H9 (cell line): ENCODE results near the gene MPL. TPM values are rescaled to one million over a fixed set of nuclear protein-coding genes. Genes with fewer than 3 reads are reported as not detected.

Source experiments
- DNase-seq: peaks from one replicate; pipeline ENCODE4 v3.0.0-alpha.2; 2017
- H2AFZ ChIP-seq: one replicate; pipeline ENCODE4 v1.6.1; 2013; ENCODE audit warnings: mild to moderate bottlenecking, low read length, control low read depth, moderate library complexity
- H2AK5ac ChIP-seq: 2 replicates; pipeline ENCODE4 v1.6.1; 2013; ENCODE audit warnings: low read length, control low read depth, mixed read lengths; ENCODE audit not compliant: insufficient read length
- H2BK120ac ChIP-seq: one replicate; pipeline ENCODE4 v1.6.1; 2013; ENCODE audit warnings: low read depth, mild to moderate bottlenecking, low read length, control low read depth, inconsistent platforms; ENCODE audit not compliant: poor library complexity, severe bottlenecking
- H2BK12ac ChIP-seq: 2 replicates; pipeline ENCODE4 v1.6.1; 2013; ENCODE audit warnings: low read length, control low read depth, mixed read lengths, low read depth; ENCODE audit not compliant: insufficient read length
- H2BK15ac ChIP-seq: 2 replicates; pipeline ENCODE4 v1.6.1; 2013; ENCODE audit warnings: low read depth, low read length, control low read depth
- H2BK20ac ChIP-seq: one replicate; pipeline ENCODE4 v1.6.1; 2013; ENCODE audit warnings: low read depth, mild to moderate bottlenecking, low read length, control low read depth, inconsistent platforms; ENCODE audit not compliant: poor library complexity, severe bottlenecking
- H2BK5ac ChIP-seq: 2 replicates; pipeline ENCODE4 v1.6.1; 2013; ENCODE audit warnings: low read length, control low read depth, mixed read lengths; ENCODE audit not compliant: insufficient read length
- H3K14ac ChIP-seq: 2 replicates; pipeline ENCODE4 v1.6.1; 2013; ENCODE audit warnings: low read length, control low read depth; ENCODE audit not compliant: insufficient read depth
- H3K18ac ChIP-seq: 2 replicates; pipeline ENCODE4 v1.6.1; 2013; ENCODE audit warnings: low read depth, mild to moderate bottlenecking, mixed read lengths, low read length, control low read depth; ENCODE audit not compliant: insufficient read length
- H3K23ac ChIP-seq: 2 replicates; pipeline ENCODE4 v1.6.1; 2013; ENCODE audit warnings: low read length, control low read depth, mixed read lengths, low read depth; ENCODE audit not compliant: insufficient read length
- H3K23me2 ChIP-seq: 2 replicates; pipeline ENCODE4 v1.6.1; 2013; ENCODE audit warnings: low read depth, mild to moderate bottlenecking, mixed read lengths, low read length, control low read depth; ENCODE audit not compliant: insufficient read length, poor library complexity, severe bottlenecking
- H3K27ac ChIP-seq: 2 replicates; pipeline ENCODE4 v1.5.1; 2013; ENCODE audit warnings: low read length, control low read depth, mixed read lengths, low read depth; ENCODE audit not compliant: insufficient read length
- H3K27me3 ChIP-seq: 2 replicates; pipeline ENCODE4 v1.6.1; 2013; ENCODE audit warnings: low read length, control low read depth, inconsistent platforms; ENCODE audit not compliant: insufficient read depth
- H3K4ac ChIP-seq: 2 replicates; pipeline ENCODE4 v1.6.1; 2013; ENCODE audit warnings: low read depth, mild to moderate bottlenecking, control low read depth, inconsistent platforms, low read length, moderate library complexity
- H3K4me1 ChIP-seq: 2 replicates; pipeline ENCODE4 v1.6.1; 2013; ENCODE audit warnings: low read length, control low read depth, inconsistent platforms; ENCODE audit not compliant: insufficient read depth
- H3K4me2 ChIP-seq: 2 replicates; pipeline ENCODE4 v1.6.1; 2013; ENCODE audit warnings: low read length, control low read depth, mixed read lengths; ENCODE audit not compliant: insufficient read length, insufficient read depth
- H3K56ac ChIP-seq: 2 replicates; pipeline ENCODE4 v1.6.1; 2013; ENCODE audit warnings: low read depth, mild to moderate bottlenecking, mixed read lengths, low read length, control low read depth; ENCODE audit not compliant: insufficient read length
- H3K79me1 ChIP-seq: 2 replicates; pipeline ENCODE4 v1.6.1; 2013; ENCODE audit warnings: low read depth, mild to moderate bottlenecking, moderate library complexity, low read length, control low read depth, inconsistent platforms; ENCODE audit not compliant: insufficient read depth, poor library complexity, severe bottlenecking
- H3K79me2 ChIP-seq: 2 replicates; pipeline ENCODE4 v1.6.1; 2013; ENCODE audit warnings: low read length, control low read depth, inconsistent platforms; ENCODE audit not compliant: insufficient read depth
- H3K9ac ChIP-seq: 2 replicates; pipeline ENCODE4 v1.6.1; 2013; ENCODE audit warnings: low read length, control low read depth, mixed read lengths; ENCODE audit not compliant: insufficient read length; ENCODE audit errors: extremely low read depth
- H3K9me3 ChIP-seq: one replicate; pipeline ENCODE4 v1.6.1; 2013; ENCODE audit warnings: low read depth, low read length, inconsistent platforms; ENCODE audit not compliant: control insufficient read depth
- H3T11ph ChIP-seq: one replicate; pipeline ENCODE4 v1.6.1; 2013; ENCODE audit warnings: mild to moderate bottlenecking, low read length, control low read depth, inconsistent platforms
- H4K20me1 ChIP-seq: one replicate; pipeline ENCODE4 v1.6.1; 2013; ENCODE audit not compliant: control insufficient read depth, insufficient read length, insufficient read depth
- H4K5ac ChIP-seq: 2 replicates; pipeline ENCODE4 v1.6.1; 2013; ENCODE audit warnings: low read depth, mild to moderate bottlenecking, mixed read lengths, low read length, control low read depth; ENCODE audit not compliant: insufficient read length
- H4K8ac ChIP-seq: replicated peaks from 2 replicates; pipeline ENCODE4 v1.6.1; 2013; ENCODE audit warnings: low read length, control low read depth, mixed read lengths, low read depth; ENCODE audit not compliant: insufficient read length
- H4K91ac ChIP-seq: 2 replicates; pipeline ENCODE4 v1.6.1; 2013; ENCODE audit warnings: low read depth, mild to moderate bottlenecking, moderate library complexity, mixed read lengths, low read length, control low read depth; ENCODE audit not compliant: insufficient read length
- H3K27ac Mint-ChIP-seq, 3 experiments: 2 replicates in 2 of 3; 3 replicates in 1 of 3; pipeline ENCODE4 v1.8.0; 2020 to 2021; ENCODE audit warnings: mixed read lengths in 3 of 3, mild to moderate bottlenecking in 1 of 3, moderate library complexity in 1 of 3
- H3K27me3 Mint-ChIP-seq: 2 replicates; pipeline ENCODE4 v1.8.0; 2021; ENCODE audit warnings: low read depth, mild to moderate bottlenecking, moderate library complexity, mixed read lengths
- H3K36me3 Mint-ChIP-seq, 3 experiments: 2 replicates in 2 of 3; 3 replicates in 1 of 3; pipeline ENCODE4 v1.8.0; 2020 to 2021; ENCODE audit warnings: low read depth in 3 of 3, mixed read lengths in 3 of 3; ENCODE audit not compliant: insufficient read depth in 1 of 3
- H3K4me1 Mint-ChIP-seq, 2 experiments: 2 replicates each; pipeline ENCODE4 v1.8.0; 2020; ENCODE audit warnings: mixed read lengths in 2 of 2
- H3K4me3 Mint-ChIP-seq, 2 experiments: 2 replicates in 1 of 2; 3 replicates in 1 of 2; pipeline ENCODE4 v1.8.0; 2020 to 2021; ENCODE audit warnings: mild to moderate bottlenecking in 2 of 2, mixed read lengths in 2 of 2, moderate library complexity in 1 of 2
- H3K9me3 Mint-ChIP-seq, 2 experiments: 2 replicates in 1 of 2; 3 replicates in 1 of 2; pipeline ENCODE4 v1.8.0; 2020; ENCODE audit warnings: mild to moderate bottlenecking in 2 of 2, mixed read lengths in 2 of 2, moderate library complexity in 1 of 2
- WGBS: extraction: QIAGEN DNeasy Blood & Tissue Kit; methylation state at CpG from one replicate; pipeline ENCODE4 v1.1.7; 2013; ENCODE audit warnings: missing lambda C conversion rate, low lambda C conversion rate, mixed read lengths; ENCODE audit not compliant: insufficient read length; ENCODE audit errors: extremely low coverage; 5-methylcytosine and 5-hydroxymethylcytosine counted together
- total RNA-seq: library from RNA; stranded (reverse); gene quantifications from 2 replicates; pipeline ENCODE4 v1.2.1, GENCODE V29; 2021
- TF ChIP-seq, protein P1 (sequence below): fragments of 200-600 bp; sonication (generic); conservative IDR thresholded peaks from 3 replicates; pipeline ENCODE4 v1.8.0; 2021; ENCODE audit warnings: antibody characterized with exemption, mild to moderate bottlenecking

The MPL gene
- total RNA-seq, 1 experiment from 2014 or later, result not detected

DNA sequence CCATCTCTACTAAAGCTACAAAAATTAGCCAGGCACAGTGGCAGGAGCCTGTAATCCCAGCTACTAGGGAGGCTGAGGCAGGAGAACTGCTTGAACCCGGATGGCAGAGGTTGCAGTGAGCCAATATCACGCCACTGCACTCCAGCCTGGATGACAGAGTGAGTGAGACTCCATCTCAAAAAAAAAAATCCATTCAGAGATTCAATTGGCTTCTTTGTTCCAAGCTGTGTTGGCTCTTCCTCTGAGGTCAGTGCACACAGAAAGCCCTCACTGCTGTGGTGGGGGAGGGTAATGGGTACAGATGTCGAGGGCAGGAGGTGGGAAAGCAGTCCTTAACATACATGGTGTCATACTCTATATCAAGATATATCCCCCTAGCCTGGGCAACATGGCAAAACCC is 22.1 kb upstream of the MPL start:
- Mint-ChIP-seq H3K4me3 (no peak overlapping the region), H3K27me3 (no peaks in the 10 kb centered on the region; the same call in none of the 2 replicates), H3K4me1 (peaks cover 7 to 11% of the 10 kb centered on the region in 2 experiments), H3K36me3 (no peaks in the 10 kb centered on the region), H3K9me3 (no peaks in the 10 kb centered on the region), H3K27ac (no peak overlapping the region)
- Histone ChIP-seq H3K4me2 (no peak overlapping the region), H3K23me2 (no peaks in the 10 kb centered on the region), H3K4ac (no peak overlapping the region), H2BK15ac (no peak overlapping the region), H3K27me3 (no peaks in the 10 kb centered on the region), H2BK5ac (no peak overlapping the region), H2AFZ (no peak overlapping the region), H3K14ac (no peak overlapping the region), H4K5ac (no peak overlapping the region), H3K79me1 (no peaks in the 10 kb centered on the region), H3K23ac (no peak overlapping the region), H3K27ac (no peak overlapping the region), H2AK5ac (no peak overlapping the region), H3K4me1 (no peaks in the 10 kb centered on the region), H4K91ac (no peak overlapping the region), H3K56ac (no peak overlapping the region), H2BK120ac (no peak overlapping the region), H4K8ac (no peak overlapping the region), H2BK12ac (no peak overlapping the region), H3T11ph (no peak overlapping the region), H3K9ac (no peak overlapping the region), H4K20me1 (no peaks in the 10 kb centered on the region), H3K9me3 (no peaks in the 10 kb centered on the region), H3K79me2 (no peaks in the 10 kb centered on the region), H2BK20ac (no peak overlapping the region), H3K18ac (no peak overlapping the region)
- WGBS, result no CpG with 5 or more reads among the region's 3 CpGs
- TF ChIP-seq, protein P1, sequence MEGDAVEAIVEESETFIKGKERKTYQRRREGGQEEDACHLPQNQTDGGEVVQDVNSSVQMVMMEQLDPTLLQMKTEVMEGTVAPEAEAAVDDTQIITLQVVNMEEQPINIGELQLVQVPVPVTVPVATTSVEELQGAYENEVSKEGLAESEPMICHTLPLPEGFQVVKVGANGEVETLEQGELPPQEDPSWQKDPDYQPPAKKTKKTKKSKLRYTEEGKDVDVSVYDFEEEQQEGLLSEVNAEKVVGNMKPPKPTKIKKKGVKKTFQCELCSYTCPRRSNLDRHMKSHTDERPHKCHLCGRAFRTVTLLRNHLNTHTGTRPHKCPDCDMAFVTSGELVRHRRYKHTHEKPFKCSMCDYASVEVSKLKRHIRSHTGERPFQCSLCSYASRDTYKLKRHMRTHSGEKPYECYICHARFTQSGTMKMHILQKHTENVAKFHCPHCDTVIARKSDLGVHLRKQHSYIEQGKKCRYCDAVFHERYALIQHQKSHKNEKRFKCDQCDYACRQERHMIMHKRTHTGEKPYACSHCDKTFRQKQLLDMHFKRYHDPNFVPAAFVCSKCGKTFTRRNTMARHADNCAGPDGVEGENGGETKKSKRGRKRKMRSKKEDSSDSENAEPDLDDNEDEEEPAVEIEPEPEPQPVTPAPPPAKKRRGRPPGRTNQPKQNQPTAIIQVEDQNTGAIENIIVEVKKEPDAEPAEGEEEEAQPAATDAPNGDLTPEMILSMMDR, result no peak
- DNase-seq, result no peak
